Liver (tissue), 9 donors: ENCODE data around the gene MYCBPAP. TPM values are rescaled to one million over a fixed set of nuclear protein-coding genes. Genes with fewer than 3 reads are reported as not detected.
A peak's percentile ranks its signal among the peaks of the same experiment; 100 is the strongest.

Source experiments
- DNase-seq: peaks from one replicate; pipeline ENCODE4 v3.0.0-alpha.2; 2017; ENCODE audit warnings: low spot score
- H3K27ac ChIP-seq, 2 donors: one replicate each; pipeline ENCODE4 v1.7.0; 2013; ENCODE audit warnings: inconsistent platforms in 2 of 2, low read length in 2 of 2, control low read depth in 1 of 2, low read depth in 1 of 2, mild to moderate bottlenecking in 1 of 2
- H3K27me3 ChIP-seq, 4 donors: one replicate each; pipeline versions ENCODE4 v1.6.1 to v1.7.0; 2013; ENCODE audit warnings: low read length in 3 of 4, inconsistent platforms in 1 of 4, mild to moderate bottlenecking in 1 of 4, moderate library complexity in 1 of 4; ENCODE audit not compliant: control insufficient read depth in 4 of 4, insufficient read depth in 4 of 4
- H3K36me3 ChIP-seq, 4 donors: one replicate each; pipeline versions ENCODE4 v1.6.1 to v1.7.0; 2013; ENCODE audit warnings: low read length in 3 of 4, mild to moderate bottlenecking in 3 of 4, low read depth in 1 of 4, moderate library complexity in 1 of 4; ENCODE audit not compliant: control insufficient read depth in 4 of 4, insufficient read depth in 3 of 4
- H3K4me1 ChIP-seq, 4 donors: one replicate each; pipeline versions ENCODE4 v1.6.1 to v1.7.0; 2013; ENCODE audit warnings: low read length in 3 of 4, mild to moderate bottlenecking in 3 of 4, moderate library complexity in 1 of 4; ENCODE audit not compliant: control insufficient read depth in 4 of 4, insufficient read depth in 4 of 4
- H3K4me3 ChIP-seq, 3 donors: one replicate each; pipeline versions ENCODE4 v1.6.1 to v1.7.0; 2013; ENCODE audit warnings: low read length in 3 of 3, control low read depth in 1 of 3, low read depth in 1 of 3, mild to moderate bottlenecking in 1 of 3
- H3K9ac ChIP-seq, 2 donors: one replicate each; pipeline ENCODE4 v1.7.0; 2013; ENCODE audit warnings: low read length in 2 of 2, mild to moderate bottlenecking in 2 of 2, moderate library complexity in 2 of 2, control low read depth in 1 of 2, low read depth in 1 of 2
- H3K9me3 ChIP-seq, 4 donors: one replicate each; pipeline versions ENCODE4 v1.6.1 to v1.7.0; 2013; ENCODE audit warnings: low read length in 3 of 4; ENCODE audit not compliant: control insufficient read depth in 4 of 4
- ATF3 ChIP-seq: IDR thresholded peaks from 2 replicates; pipeline ENCODE4 v1.6.1; 2016; ENCODE audit warnings: antibody characterized with exemption
- CTCF ChIP-seq: fragments of 150-350 bp; IDR thresholded peaks from 2 replicates; pipeline ENCODE4 v1.5.1; 2017; ENCODE audit warnings: improper control_type of control experiment, low read depth, low read length; ENCODE audit not compliant: missing input control
- FOXA1 ChIP-seq: IDR thresholded peaks from 2 replicates; pipeline ENCODE4 v1.6.1; 2016; ENCODE audit warnings: antibody characterized with exemption
- GABPA ChIP-seq, 2 donors: IDR thresholded peaks in 1 of 2; conservative IDR thresholded peaks in 1 of 2; 2 replicates each; pipeline ENCODE4 v1.6.1; 2016; ENCODE audit warnings: antibody characterized with exemption in 2 of 2, mild to moderate bottlenecking in 1 of 2, moderate library complexity in 1 of 2
- HNF4A ChIP-seq, 2 donors: conservative IDR thresholded peaks; 2 replicates each; pipeline ENCODE4 v1.6.1; 2016; ENCODE audit warnings: antibody characterized with exemption in 2 of 2, mild to moderate bottlenecking in 2 of 2
- HNF4G ChIP-seq: IDR thresholded peaks from 2 replicates; pipeline ENCODE4 v1.6.1; 2016; ENCODE audit warnings: antibody characterized with exemption
- JUND ChIP-seq, 2 donors: IDR thresholded peaks; 2 replicates each; pipeline ENCODE4 v1.6.1; 2016; ENCODE audit warnings: antibody characterized with exemption in 2 of 2
- NR2F2 ChIP-seq: IDR thresholded peaks from 2 replicates; pipeline ENCODE4 v1.6.1; 2016; ENCODE audit warnings: antibody characterized with exemption
- RAD21 ChIP-seq, 2 donors: IDR thresholded peaks; 2 replicates each; pipeline ENCODE4 v1.6.1; 2016; ENCODE audit warnings: antibody characterized with exemption in 2 of 2, mild to moderate bottlenecking in 2 of 2
- REST ChIP-seq: IDR thresholded peaks from 2 replicates; pipeline ENCODE4 v1.6.1; 2016; ENCODE audit warnings: antibody characterized with exemption, mild to moderate bottlenecking
- RXRA ChIP-seq, 2 donors: IDR thresholded peaks; 2 replicates each; pipeline ENCODE4 v1.6.1; 2017 to 2018; ENCODE audit warnings: antibody characterized with exemption in 2 of 2, mild to moderate bottlenecking in 1 of 2
- SP1 ChIP-seq: IDR thresholded peaks from 2 replicates; pipeline ENCODE4 v1.6.1; 2018; ENCODE audit warnings: antibody characterized with exemption, mild to moderate bottlenecking
- YY1 ChIP-seq: IDR thresholded peaks from 2 replicates; pipeline ENCODE4 v1.6.1; 2016; ENCODE audit warnings: antibody characterized with exemption, mild to moderate bottlenecking
- ZBTB33 ChIP-seq: IDR thresholded peaks from 2 replicates; pipeline ENCODE4 v1.6.1; 2016; ENCODE audit warnings: antibody characterized with exemption
- WGBS: extraction: QIAGEN DNeasy Blood & Tissue Kit; methylation state at CpG from one replicate; pipeline ENCODE4 v1.1.7; 2013; 5-methylcytosine and 5-hydroxymethylcytosine counted together
- polyA plus RNA-seq, 2 donors: library from polyadenylated mRNA; stranded (reverse) in 1 of 2; unstranded in 1 of 2; fragments of 200-250 nt in 1 of 2; fragments of >200 nt in 1 of 2; fragmentation: Nextera tagmentation in 1 of 2; extraction: Ambion mirVana in 1 of 2; gene quantifications; one replicate each; pipeline versions ENCODE4 v1.2.1 to v1.2.3, GENCODE V29; 2013 to 2015
- total RNA-seq, 2 donors: library from RNA; depleted of rRNA; stranded (reverse); fragments of >200 nt; gene quantifications; one replicate each; pipeline ENCODE4 v1.2.3, GENCODE V29; 2014
- donor health status: healthy.
- donor health status: healthy.
- donor health status: healthy.
- donor health status: healthy.
- donor health status: healthy.

Gene MYCBPAP
- total and polyA plus RNA-seq, 4 donors = 0.23 to 0.25 TPM; not detected in 2

GRCh38 chr17:50514388-50514787 is 6.1 kb downstream of the MYCBPAP start:
- no peak overlapping the region for H3K4me3 ChIP-seq
- no peak for TF ChIP-seq ZBTB33
- no peak for TF ChIP-seq FOXA1
- no peak for TF ChIP-seq HNF4G
- no peak for TF ChIP-seq REST
- TF ChIP-seq HNF4A (conservative IDR thresholded peaks at IDR 0.05) = no peak
- no peak for TF ChIP-seq NR2F2
- H3K27ac ChIP-seq = no peak overlapping the region
- H3K4me1 ChIP-seq = peaks cover 2 to 15% (median 13%) of the 10 kb centered on the region in 4 donors
- H3K27me3 ChIP-seq = no peaks in the 10 kb centered on the region
- no peaks in the 10 kb centered on the region for H3K9me3 ChIP-seq
- no peaks in the 10 kb centered on the region for H3K36me3 ChIP-seq
- WGBS = 46% methylated on average over 3 of the region's 3 CpGs
- DNase-seq = no peak
- no peak overlapping the region for H3K9ac ChIP-seq

GRCh38 chr17:50514936-50515702 is 6.9 kb downstream of the MYCBPAP start:
- no peak for DNase-seq
- Histone ChIP-seq H3K36me3 (no peaks in the 10 kb centered on the region), H3K27ac (no peak overlapping the region), H3K27me3 (no peaks in the 10 kb centered on the region), H3K9ac (no peak overlapping the region), H3K4me1 (peaks cover 2 to 15% (median 13%) of the 10 kb centered on the region in 4 donors), H3K9me3 (no peaks in the 10 kb centered on the region), H3K4me3 (no peak overlapping the region)
- TF ChIP-seq SP1 (peak; percentile 78), JUND (IDR thresholded peaks at IDR 0.05) (no peak), YY1 (no peak), NR2F2 (no peak), HNF4G (peak; percentile 59), RXRA (IDR thresholded peaks at IDR 0.05) (peak; percentile 47 to 60), ATF3 (no peak), GABPA (IDR thresholded peaks at IDR 0.05 in 1 of 2, conservative IDR thresholded peaks at IDR 0.05 in 1 of 2) (no peak), RAD21 (IDR thresholded peaks at IDR 0.05) (peak in 1 of 2 donors; percentile 29), HNF4A (conservative IDR thresholded peaks at IDR 0.05) (peak; percentile 85 to 89), CTCF (no peak)
- WGBS = 83% methylated on average over 6 of the region's 6 CpGs
